ENCODE data around the gene CASP3.

Gene CASP3

DNA sequence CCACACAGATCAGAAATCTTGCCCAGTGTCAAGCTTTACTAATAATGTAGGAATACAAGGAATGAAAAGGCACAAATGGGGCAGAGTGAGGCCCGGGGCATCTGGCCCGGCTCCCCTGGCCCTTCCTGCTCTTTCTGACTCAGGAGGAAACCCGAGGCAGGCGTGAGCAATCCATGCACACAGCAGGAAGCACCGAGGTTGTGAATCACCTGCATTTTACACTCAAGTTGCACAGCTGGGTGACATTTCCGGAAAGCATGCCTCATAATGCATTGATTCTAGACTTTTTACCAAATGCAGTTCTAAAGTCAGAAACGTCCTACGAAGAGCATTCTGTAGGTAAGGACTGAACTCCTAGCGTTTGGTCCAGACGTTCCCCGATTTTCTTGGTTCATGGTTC lies 39.2 kb upstream of the CASP3 start:
- peak; percentile 72 for DNase-seq (ENCODE audit: extremely low read depth, low read depth)

DNA sequence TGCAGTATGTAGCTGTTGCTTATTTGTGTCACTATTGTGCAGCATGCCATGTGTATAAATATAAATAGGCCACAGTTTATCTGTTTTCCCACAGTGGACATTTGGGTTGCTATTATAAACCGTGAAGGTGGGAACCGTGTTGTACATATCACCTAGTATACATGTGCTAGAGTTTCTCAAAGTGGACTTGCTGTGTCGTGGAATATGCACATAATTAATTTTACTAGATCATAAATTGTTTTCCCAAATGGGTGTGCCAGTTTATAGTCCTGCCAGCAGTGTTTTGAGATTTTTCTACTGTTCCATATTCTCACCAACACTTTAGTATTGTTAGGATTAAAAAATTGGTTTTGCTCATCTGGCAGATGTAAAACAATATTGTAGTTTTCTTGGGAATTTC lies 38.8 kb upstream of the CASP3 start:
- H3K4me3 ChIP-seq (replicated peaks; ENCODE audit: low read depth, low read length) = no peak overlapping the region
- TF ChIP-seq, protein P1, sequence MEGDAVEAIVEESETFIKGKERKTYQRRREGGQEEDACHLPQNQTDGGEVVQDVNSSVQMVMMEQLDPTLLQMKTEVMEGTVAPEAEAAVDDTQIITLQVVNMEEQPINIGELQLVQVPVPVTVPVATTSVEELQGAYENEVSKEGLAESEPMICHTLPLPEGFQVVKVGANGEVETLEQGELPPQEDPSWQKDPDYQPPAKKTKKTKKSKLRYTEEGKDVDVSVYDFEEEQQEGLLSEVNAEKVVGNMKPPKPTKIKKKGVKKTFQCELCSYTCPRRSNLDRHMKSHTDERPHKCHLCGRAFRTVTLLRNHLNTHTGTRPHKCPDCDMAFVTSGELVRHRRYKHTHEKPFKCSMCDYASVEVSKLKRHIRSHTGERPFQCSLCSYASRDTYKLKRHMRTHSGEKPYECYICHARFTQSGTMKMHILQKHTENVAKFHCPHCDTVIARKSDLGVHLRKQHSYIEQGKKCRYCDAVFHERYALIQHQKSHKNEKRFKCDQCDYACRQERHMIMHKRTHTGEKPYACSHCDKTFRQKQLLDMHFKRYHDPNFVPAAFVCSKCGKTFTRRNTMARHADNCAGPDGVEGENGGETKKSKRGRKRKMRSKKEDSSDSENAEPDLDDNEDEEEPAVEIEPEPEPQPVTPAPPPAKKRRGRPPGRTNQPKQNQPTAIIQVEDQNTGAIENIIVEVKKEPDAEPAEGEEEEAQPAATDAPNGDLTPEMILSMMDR (IDR thresholded peaks at IDR 0.05; ENCODE audit: low read depth, low read length, missing control alignments) = no peak
- no peak for DNase-seq (ENCODE audit: extremely low read depth, low read depth)

More for the DNA sequence above, 39.2 kb upstream of the CASP3 start:
- H3K4me3 ChIP-seq (replicated peaks; ENCODE audit: low read depth, low read length) = no peak overlapping the region
- TF ChIP-seq, protein P1 (IDR thresholded peaks at IDR 0.05; ENCODE audit: low read depth, low read length, missing control alignments) = no peak

DNA sequence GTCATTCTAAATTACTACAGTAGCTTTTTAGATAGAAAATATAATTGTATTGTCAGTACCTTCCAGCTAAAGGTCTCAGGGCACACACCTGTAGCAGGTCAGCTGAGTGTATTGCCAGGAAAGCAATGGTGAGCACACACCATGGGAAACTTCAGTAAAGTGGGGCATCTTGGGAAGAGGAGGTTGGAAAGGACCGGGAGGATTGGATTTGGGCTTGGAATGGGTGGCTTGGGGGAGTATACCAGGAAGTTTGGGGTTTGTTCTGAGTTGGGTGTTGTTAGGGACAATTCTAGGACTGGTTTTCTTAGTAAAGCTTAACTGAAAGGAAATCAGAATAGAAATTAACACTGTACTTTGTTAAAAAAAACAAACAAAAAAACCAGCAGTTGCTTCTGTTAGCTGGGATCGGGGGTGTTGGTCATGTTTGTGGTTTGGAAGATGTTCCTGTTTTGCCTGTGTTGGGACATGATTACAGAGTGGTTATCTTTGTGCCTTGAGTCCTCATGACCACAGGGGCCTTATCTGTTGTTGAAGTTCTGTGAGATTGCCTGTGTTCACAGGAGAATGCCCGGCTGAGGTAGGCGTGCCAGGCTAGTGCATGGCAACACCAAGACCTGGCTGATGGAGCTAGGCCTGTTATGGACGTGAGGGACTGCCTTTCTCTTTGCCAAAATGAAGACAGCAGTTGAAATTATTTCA lies 35.4 kb upstream of the CASP3 start:
- no peak overlapping the region for H3K4me3 ChIP-seq (replicated peaks; ENCODE audit: low read depth, low read length)
- DNase-seq (ENCODE audit: extremely low read depth, low read depth) = no peak
- TF ChIP-seq, protein P1 (IDR thresholded peaks at IDR 0.05; ENCODE audit: low read depth, low read length, missing control alignments) = no peak

DNA sequence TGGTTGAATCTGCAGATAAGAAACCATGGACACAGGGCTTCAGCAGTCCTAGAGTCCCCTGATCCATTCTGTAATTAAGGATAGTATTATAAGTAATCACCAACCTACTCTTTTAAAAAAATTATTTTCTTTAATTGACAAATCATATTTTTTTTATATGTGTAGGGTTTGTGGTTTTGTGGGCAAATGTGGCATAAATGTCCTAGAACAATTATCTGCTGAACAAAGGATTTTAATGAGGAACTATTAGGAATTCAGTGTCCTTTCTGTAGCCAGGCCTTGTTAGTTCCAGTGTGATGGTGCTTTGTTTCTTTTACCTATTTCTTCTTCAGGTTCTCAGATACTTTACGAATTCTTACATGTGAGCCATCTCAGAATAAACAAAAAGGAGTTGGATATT lies 32.7 kb upstream of the CASP3 start:
- TF ChIP-seq, protein P1 (IDR thresholded peaks at IDR 0.05; ENCODE audit: low read depth, low read length, missing control alignments) = no peak

DNA sequence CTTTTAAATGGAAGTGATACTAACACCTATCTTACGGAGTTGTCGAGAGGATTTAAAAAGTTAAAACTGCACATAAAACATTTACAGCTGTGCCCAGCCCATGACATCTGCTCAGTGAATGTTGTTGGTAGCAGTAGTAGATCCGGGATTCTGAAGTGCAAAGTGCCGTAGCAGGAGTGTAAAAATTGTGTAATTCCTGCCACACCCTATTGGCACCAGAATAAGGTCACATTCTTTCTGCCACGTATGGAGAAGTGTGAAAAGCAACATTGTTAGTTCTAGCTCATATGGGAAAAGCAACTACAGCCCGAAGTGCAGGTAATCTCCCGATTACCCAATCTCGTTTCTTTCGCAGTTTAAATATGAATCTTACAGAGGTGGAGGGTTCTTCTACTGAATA lies 31.5 kb upstream of the CASP3 start:
- H3K4me3 ChIP-seq (replicated peaks; ENCODE audit: low read depth, low read length) = no peak overlapping the region
- DNase-seq (ENCODE audit: extremely low read depth, low read depth) = no peak
- TF ChIP-seq, protein P1 (IDR thresholded peaks at IDR 0.05; ENCODE audit: low read depth, low read length, missing control alignments) = no peak

More for the DNA sequence above, 32.7 kb upstream of the CASP3 start:
- no peak overlapping the region for H3K4me3 ChIP-seq (replicated peaks; ENCODE audit: low read depth, low read length)
- no peak for DNase-seq (ENCODE audit: extremely low read depth, low read depth)

DNA sequence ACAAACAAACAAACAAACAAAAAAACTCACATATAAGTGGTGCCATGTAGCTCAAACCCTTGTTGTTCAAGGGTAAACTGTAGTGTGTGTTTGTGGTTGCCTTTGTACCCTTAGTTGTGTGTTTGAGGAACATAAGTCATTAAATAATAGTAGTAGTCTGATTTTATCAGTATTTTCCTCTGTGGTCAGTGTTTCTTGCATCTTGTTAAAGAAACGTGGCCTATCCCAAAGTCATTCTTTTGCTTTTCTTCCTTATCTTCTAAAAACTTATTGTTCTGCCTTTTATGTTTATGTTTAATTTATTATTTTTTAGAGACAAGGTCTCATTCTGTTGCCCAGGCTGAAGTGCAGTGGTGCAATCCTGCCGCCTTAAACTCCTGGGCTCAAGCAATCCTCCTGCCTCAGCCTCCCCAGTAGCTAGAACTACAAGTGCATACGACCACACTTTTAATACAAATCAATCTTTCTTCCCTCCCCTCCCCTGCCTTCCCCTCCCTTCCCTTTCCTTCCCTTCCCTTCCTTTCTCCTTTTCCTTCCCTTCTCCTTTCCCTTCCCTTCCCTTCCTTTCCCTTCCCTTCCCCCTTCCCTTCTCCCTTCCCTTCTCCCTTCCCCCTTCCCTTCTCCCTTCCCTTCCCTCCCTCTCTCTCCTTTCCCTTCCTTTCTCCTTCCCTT lies 26.7 kb upstream of the CASP3 start:
- TF ChIP-seq, protein P1 (IDR thresholded peaks at IDR 0.05; ENCODE audit: low read depth, low read length, missing control alignments) = no peak
- DNase-seq (ENCODE audit: extremely low read depth, low read depth) = no peak
- no peak overlapping the region for H3K4me3 ChIP-seq (replicated peaks; ENCODE audit: low read depth, low read length)
